GM23338 (cell line): Measurements from ENCODE around the gene DEDD2. TPM values are rescaled to one million over a fixed set of nuclear protein-coding genes. Genes with fewer than 3 reads are reported as not detected.

Experiments used
- ATAC-seq: fragments of 200-7000 bp; cut with Tn5 transposase; 3 replicates; pipeline ENCODE4 v1.9.1; 2020
- DNase-seq: peaks from one replicate; pipeline ENCODE4 v3.0.0-alpha.2; 2015; ENCODE audit warnings: low spot score
- H2AFZ ChIP-seq: fragments of 200-600 bp; sonication (generic); 2 replicates; pipeline ENCODE4 v1.8.0; 2016; ENCODE audit warnings: antibody characterized with exemption, mild to moderate bottlenecking, moderate library complexity
- H3F3A ChIP-seq: fragments of 200-600 bp; sonication (generic); replicated peaks from 2 replicates; pipeline ENCODE4 v1.8.0; 2017; ENCODE audit warnings: antibody characterized with exemption, mixed run types, low read depth
- H3K27ac ChIP-seq: fragments of 200-600 bp; sonication (generic); 2 replicates; pipeline ENCODE4 v1.6.1; 2016; ENCODE audit warnings: low read depth
- H3K27me3 ChIP-seq: fragments of 200-600 bp; sonication (generic); 2 replicates; pipeline ENCODE4 v1.8.0; 2016; ENCODE audit warnings: mild to moderate bottlenecking, mixed run types, moderate library complexity; ENCODE audit not compliant: insufficient read depth
- H3K36me3 ChIP-seq: fragments of 200-600 bp; sonication (generic); 2 replicates; pipeline ENCODE4 v1.8.0; 2016; ENCODE audit warnings: mild to moderate bottlenecking; ENCODE audit not compliant: insufficient read depth
- H3K4me1 ChIP-seq: fragments of 200-600 bp; sonication (generic); 2 replicates; pipeline ENCODE4 v1.8.0; 2016; ENCODE audit warnings: mild to moderate bottlenecking, moderate library complexity; ENCODE audit not compliant: insufficient read depth
- H3K4me2 ChIP-seq: fragments of 200-600 bp; sonication (generic); 2 replicates; pipeline ENCODE4 v1.7.1; 2017; ENCODE audit warnings: mixed run types
- H3K4me3 ChIP-seq: fragments of 200-600 bp; sonication (generic); 2 replicates; pipeline ENCODE4 v1.6.1; 2016; ENCODE audit warnings: mixed run types
- H3K79me2 ChIP-seq: fragments of 200-600 bp; sonication (generic); replicated peaks from 2 replicates; pipeline ENCODE4 v1.8.0; 2017; ENCODE audit warnings: mild to moderate bottlenecking; ENCODE audit not compliant: insufficient read depth
- H3K9me2 ChIP-seq: fragments of 200-600 bp; sonication (generic); 2 replicates; pipeline ENCODE4 v1.8.0; 2017; ENCODE audit not compliant: insufficient read depth
- H4K20me1 ChIP-seq: fragments of 200-600 bp; sonication (generic); replicated peaks from 2 replicates; pipeline ENCODE4 v1.8.0; 2017; ENCODE audit warnings: mild to moderate bottlenecking; ENCODE audit not compliant: insufficient read depth
- H3K27ac Mint-ChIP-seq: 2 replicates; pipeline ENCODE4 v1.8.0; 2020; ENCODE audit warnings: inconsistent platforms, mild to moderate bottlenecking, moderate library complexity, mixed read lengths
- H3K27me3 Mint-ChIP-seq: 3 replicates; pipeline ENCODE4 v1.8.0; 2022; ENCODE audit warnings: low read depth, mild to moderate bottlenecking, moderate library complexity, mixed read lengths, inconsistent platforms; ENCODE audit not compliant: insufficient read depth, poor library complexity
- H3K36me3 Mint-ChIP-seq: 3 replicates; pipeline ENCODE4 v1.8.0; 2021; ENCODE audit warnings: low read depth, mild to moderate bottlenecking, inconsistent platforms, moderate library complexity, mixed read lengths
- H3K4me1 Mint-ChIP-seq: 3 replicates; pipeline ENCODE4 v1.8.0; 2020; ENCODE audit warnings: mild to moderate bottlenecking, inconsistent platforms, mixed read lengths
- H3K4me3 Mint-ChIP-seq: 3 replicates; pipeline ENCODE4 v1.8.0; 2021; ENCODE audit warnings: moderate library complexity, mild to moderate bottlenecking, inconsistent platforms, mixed read lengths
- H3K9me3 Mint-ChIP-seq: 3 replicates; pipeline ENCODE4 v1.8.0; 2020; ENCODE audit warnings: moderate library complexity, mild to moderate bottlenecking, inconsistent platforms, mixed read lengths
- CREB1 ChIP-seq: fragments of 250-450 bp; sonication (Bioruptor Pico); IDR thresholded peaks from 2 replicates; pipeline ENCODE4 v1.5.0; 2020; ENCODE audit warnings: low read depth, mild to moderate bottlenecking, moderate library complexity
- EZH2 ChIP-seq: fragments of 200-600 bp; sonication (generic); IDR thresholded peaks from one replicate; pipeline ENCODE4 v1.8.0; 2017; ENCODE audit warnings: antibody characterized with exemption, mild to moderate bottlenecking, low read depth; ENCODE audit not compliant: unreplicated experiment
- JUNB ChIP-seq: IDR thresholded peaks from one replicate; pipeline ENCODE4 v1.6.1; 2016; ENCODE audit warnings: antibody characterized with exemption; ENCODE audit not compliant: unreplicated experiment
- NANOG ChIP-seq: IDR thresholded peaks from 2 replicates; pipeline ENCODE4 v1.6.1; 2016; ENCODE audit warnings: antibody characterized with exemption, borderline replicate concordance
- POLR2AphosphoS5 ChIP-seq: IDR thresholded peaks from 2 replicates; pipeline ENCODE4 v1.6.1; 2016; ENCODE audit warnings: antibody characterized with exemption, low read depth
- REST ChIP-seq: IDR thresholded peaks from one replicate; pipeline ENCODE4 v1.6.1; 2018; ENCODE audit warnings: antibody characterized with exemption; ENCODE audit not compliant: unreplicated experiment
- ZNF114 ChIP-seq: fragments of 250-450 bp; sonication (Bioruptor Pico); IDR thresholded peaks from 2 replicates; pipeline ENCODE4 v1.5.0; 2020; ENCODE audit warnings: mild to moderate bottlenecking, moderate library complexity
- polyA plus RNA-seq: library from polyadenylated mRNA; unstranded; fragments of >200 nt; fragmentation: Nextera tagmentation; extraction: Ambion mirVana; gene quantifications from 2 replicates; pipeline ENCODE4 v1.2.1, GENCODE V29; 2016
- total RNA-seq: library from RNA; depleted of rRNA; stranded (reverse); fragments of >200 nt; shearing (Covaris generic); gene quantifications from 2 replicates; pipeline ENCODE4 v1.2.3, GENCODE V29; 2014
- TF ChIP-seq, protein P1 (sequence below): fragments of 250-450 bp; sonication (Bioruptor Pico); IDR thresholded peaks from 2 replicates; pipeline ENCODE4 v1.5.0; 2020; ENCODE audit warnings: mild to moderate bottlenecking, moderate library complexity
- TF ChIP-seq, protein P2 (sequence below): IDR thresholded peaks from 2 replicates; pipeline ENCODE4 v1.6.1; 2016; ENCODE audit warnings: antibody characterized with exemption

DEDD2 gene
- total and polyA plus RNA-seq, 2 experiments from 2014 or later = 23.4 to 63.0 TPM

DNA sequence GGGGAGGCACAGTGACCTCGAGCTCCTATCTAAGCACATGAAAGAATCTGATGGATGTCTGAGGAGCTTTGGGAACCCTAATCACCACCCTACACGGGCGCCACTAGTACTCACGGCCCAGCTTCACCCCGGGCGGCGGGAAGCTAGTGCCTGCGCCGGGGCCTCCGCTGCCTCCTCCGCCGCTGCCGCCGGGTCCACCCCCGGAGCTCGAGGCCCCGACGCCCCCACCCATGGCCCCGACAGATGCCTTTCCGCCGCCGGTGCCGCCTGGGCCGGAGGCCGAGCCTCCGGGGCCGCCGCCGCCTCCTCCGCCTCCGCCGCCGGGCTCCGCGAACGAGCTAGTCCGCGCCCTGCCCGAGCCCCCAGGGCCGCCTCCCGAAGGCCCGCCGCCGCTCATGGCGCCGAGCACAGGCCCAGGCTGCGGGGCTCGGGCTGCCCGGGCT lies 24.6 kb upstream of the DEDD2 start:
- Mint-ChIP-seq H3K27me3 (peaks cover 18% of the 10 kb centered on the region), H3K9me3 (no peaks in the 10 kb centered on the region; the same call in 2 of the 3 replicates), H3K4me3 (peak overlapping the region; percentile 91), H3K36me3 (peaks cover 18% of the 10 kb centered on the region), H3K27ac (no peak overlapping the region), H3K4me1 (peaks cover 24% of the 10 kb centered on the region)
- peaks cover 30% of the 10 kb centered on the region for H3K4me1 ChIP-seq
- no peaks in the 10 kb centered on the region for H3K9me2 ChIP-seq
- H4K20me1 ChIP-seq = peaks cover 26% of the 10 kb centered on the region; the same call in 1 of the 2 replicates
- no peak overlapping the region for H3K27ac ChIP-seq
- H3K4me2 ChIP-seq = peak overlapping the region; percentile 90
- H3K36me3 ChIP-seq = no peaks in the 10 kb centered on the region
- peak overlapping the region; percentile 87 for H3K4me3 ChIP-seq
- H3K27me3 ChIP-seq = no peaks in the 10 kb centered on the region
- DNase-seq (no peak), ATAC-seq (no peak)
- H3F3A ChIP-seq = peaks cover 22% of the 10 kb centered on the region
- H2AFZ ChIP-seq = peak overlapping the region; percentile 57; the same call in 1 of the 2 replicates
- TF ChIP-seq, protein P1, sequence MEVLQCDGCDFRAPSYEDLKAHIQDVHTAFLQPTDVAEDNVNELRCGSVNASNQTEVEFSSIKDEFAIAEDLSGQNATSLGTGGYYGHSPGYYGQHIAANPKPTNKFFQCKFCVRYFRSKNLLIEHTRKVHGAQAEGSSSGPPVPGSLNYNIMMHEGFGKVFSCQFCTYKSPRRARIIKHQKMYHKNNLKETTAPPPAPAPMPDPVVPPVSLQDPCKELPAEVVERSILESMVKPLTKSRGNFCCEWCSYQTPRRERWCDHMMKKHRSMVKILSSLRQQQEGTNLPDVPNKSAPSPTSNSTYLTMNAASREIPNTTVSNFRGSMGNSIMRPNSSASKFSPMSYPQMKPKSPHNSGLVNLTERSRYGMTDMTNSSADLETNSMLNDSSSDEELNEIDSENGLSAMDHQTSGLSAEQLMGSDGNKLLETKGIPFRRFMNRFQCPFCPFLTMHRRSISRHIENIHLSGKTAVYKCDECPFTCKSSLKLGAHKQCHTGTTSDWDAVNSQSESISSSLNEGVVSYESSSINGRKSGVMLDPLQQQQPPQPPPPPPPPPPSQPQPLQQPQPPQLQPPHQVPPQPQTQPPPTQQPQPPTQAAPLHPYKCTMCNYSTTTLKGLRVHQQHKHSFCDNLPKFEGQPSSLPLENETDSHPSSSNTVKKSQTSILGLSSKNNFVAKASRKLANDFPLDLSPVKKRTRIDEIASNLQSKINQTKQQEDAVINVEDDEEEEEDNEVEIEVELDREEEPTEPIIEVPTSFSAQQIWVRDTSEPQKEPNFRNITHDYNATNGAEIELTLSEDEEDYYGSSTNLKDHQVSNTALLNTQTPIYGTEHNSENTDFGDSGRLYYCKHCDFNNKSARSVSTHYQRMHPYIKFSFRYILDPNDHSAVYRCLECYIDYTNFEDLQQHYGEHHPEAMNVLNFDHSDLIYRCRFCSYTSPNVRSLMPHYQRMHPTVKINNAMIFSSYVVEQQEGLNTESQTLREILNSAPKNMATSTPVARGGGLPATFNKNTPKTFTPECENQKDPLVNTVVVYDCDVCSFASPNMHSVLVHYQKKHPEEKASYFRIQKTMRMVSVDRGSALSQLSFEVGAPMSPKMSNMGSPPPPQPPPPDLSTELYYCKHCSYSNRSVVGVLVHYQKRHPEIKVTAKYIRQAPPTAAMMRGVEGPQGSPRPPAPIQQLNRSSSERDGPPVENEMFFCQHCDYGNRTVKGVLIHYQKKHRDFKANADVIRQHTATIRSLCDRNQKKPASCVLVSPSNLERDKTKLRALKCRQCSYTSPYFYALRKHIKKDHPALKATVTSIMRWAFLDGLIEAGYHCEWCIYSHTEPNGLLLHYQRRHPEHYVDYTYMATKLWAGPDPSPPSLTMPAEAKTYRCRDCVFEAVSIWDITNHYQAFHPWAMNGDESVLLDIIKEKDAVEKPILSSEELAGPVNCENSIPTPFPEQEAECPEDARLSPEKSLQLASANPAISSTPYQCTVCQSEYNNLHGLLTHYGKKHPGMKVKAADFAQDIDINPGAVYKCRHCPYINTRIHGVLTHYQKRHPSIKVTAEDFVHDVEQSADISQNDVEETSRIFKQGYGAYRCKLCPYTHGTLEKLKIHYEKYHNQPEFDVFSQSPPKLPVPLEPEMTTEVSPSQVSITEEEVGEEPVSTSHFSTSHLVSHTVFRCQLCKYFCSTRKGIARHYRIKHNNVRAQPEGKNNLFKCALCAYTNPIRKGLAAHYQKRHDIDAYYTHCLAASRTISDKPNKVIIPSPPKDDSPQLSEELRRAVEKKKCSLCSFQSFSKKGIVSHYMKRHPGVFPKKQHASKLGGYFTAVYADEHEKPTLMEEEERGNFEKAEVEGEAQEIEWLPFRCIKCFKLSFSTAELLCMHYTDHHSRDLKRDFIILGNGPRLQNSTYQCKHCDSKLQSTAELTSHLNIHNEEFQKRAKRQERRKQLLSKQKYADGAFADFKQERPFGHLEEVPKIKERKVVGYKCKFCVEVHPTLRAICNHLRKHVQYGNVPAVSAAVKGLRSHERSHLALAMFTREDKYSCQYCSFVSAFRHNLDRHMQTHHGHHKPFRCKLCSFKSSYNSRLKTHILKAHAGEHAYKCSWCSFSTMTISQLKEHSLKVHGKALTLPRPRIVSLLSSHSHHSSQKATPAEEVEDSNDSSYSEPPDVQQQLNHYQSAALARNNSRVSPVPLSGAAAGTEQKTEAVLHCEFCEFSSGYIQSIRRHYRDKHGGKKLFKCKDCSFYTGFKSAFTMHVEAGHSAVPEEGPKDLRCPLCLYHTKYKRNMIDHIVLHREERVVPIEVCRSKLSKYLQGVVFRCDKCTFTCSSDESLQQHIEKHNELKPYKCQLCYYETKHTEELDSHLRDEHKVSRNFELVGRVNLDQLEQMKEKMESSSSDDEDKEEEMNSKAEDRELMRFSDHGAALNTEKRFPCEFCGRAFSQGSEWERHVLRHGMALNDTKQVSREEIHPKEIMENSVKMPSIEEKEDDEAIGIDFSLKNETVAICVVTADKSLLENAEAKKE (CRISPR knock-in tag) = no peak
- no peak for TF ChIP-seq NANOG
- peaks cover 21% of the 10 kb centered on the region for H3K79me2 ChIP-seq

DNA sequence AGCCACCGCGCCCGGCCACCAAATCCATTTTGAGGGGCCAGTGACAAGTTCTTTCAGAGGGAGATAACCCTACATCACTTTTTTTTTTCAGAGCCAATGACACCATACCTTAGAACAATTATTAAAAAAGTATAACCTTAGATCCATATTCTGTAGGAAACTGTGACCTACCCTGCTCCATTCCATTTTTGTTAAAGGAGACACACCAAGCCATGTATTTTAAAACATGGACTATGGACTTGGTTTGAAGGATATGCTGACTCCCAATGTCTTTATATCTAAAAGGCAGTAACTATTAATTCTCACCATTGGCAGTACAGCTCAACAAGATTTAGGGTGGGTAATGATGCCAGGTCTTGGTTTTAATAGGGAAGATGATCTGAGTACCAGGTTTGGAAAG lies 23.8 kb upstream of the DEDD2 start:
- Histone ChIP-seq H3K4me3 (peak overlapping the region; percentile 87), H3K9me2 (no peaks in the 10 kb centered on the region)
- no peak for TF ChIP-seq POLR2AphosphoS5
- TF ChIP-seq EZH2 = no peak
- no peak for TF ChIP-seq JUNB
- TF ChIP-seq NANOG = no peak
- TF ChIP-seq CREB1 (CRISPR knock-in tag) = no peak
- no peak for TF ChIP-seq ZNF114
- TF ChIP-seq, protein P2, sequence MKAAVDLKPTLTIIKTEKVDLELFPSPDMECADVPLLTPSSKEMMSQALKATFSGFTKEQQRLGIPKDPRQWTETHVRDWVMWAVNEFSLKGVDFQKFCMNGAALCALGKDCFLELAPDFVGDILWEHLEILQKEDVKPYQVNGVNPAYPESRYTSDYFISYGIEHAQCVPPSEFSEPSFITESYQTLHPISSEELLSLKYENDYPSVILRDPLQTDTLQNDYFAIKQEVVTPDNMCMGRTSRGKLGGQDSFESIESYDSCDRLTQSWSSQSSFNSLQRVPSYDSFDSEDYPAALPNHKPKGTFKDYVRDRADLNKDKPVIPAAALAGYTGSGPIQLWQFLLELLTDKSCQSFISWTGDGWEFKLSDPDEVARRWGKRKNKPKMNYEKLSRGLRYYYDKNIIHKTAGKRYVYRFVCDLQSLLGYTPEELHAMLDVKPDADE = no peak
- TF ChIP-seq REST = no peak

More for the DNA sequence above, 23.8 kb upstream of the DEDD2 start:
- no peak for DNase-seq
- 0 out of 2 replicates have a peak, but pooled peaks cover 14% of the 10 kb centered on the region for H3F3A ChIP-seq
- Mint-ChIP-seq H3K27ac (no peak overlapping the region), H3K4me1 (peaks cover 16% of the 10 kb centered on the region), H3K36me3 (peaks cover 25% of the 10 kb centered on the region), H3K9me3 (no peaks in the 10 kb centered on the region; the same call in 2 of the 3 replicates), H3K27me3 (peaks cover 20% of the 10 kb centered on the region), H3K4me3 (peak overlapping the region; percentile 91)
- peaks cover 28% of the 10 kb centered on the region; the same call in 1 of the 2 replicates for H4K20me1 ChIP-seq
- peak overlapping the region; percentile 90 for H3K4me2 ChIP-seq
- no peak overlapping the region for H2AFZ ChIP-seq
- peaks cover 21% of the 10 kb centered on the region for H3K79me2 ChIP-seq
- no peaks in the 10 kb centered on the region for H3K36me3 ChIP-seq
- H3K27ac ChIP-seq = no peak overlapping the region
- ATAC-seq = no peak
- peaks cover 22% of the 10 kb centered on the region for H3K4me1 ChIP-seq
- no peaks in the 10 kb centered on the region for H3K27me3 ChIP-seq
